Gastroesophageal sphincter (tissue), 2 donors: ENCODE results near the gene CFAP45.
"Not testable (repeated sequence)": the region's sequence is repeated elsewhere in the genome, so short reads cannot be mapped to it uniquely, and the experiment has no call there.

Experiments used
- POLR2A ChIP-seq, 2 donors: fragments of 450-650 bp; IDR thresholded peaks; one replicate each; pipeline ENCODE4 v1.6.1; 2017; ENCODE audit warnings: antibody characterized with exemption in 2 of 2, mild to moderate bottlenecking in 2 of 2, moderate library complexity in 1 of 2
- POLR2AphosphoS5 ChIP-seq: sonication (generic); formaldehyde crosslinking; IDR thresholded peaks from one replicate; pipeline ENCODE4 v1.6.1; 2017; ENCODE audit warnings: antibody characterized with exemption

GRCh38 chr1:159899634-159900033 lies 331 bp downstream of the CFAP45 start:
- not testable (repeated sequence) for TF ChIP-seq POLR2A (IDR thresholded peaks at IDR 0.05); POLR2AphosphoS5
